ENCODE data around the gene SLC9A9.
A peak's percentile ranks its signal among the peaks of the same experiment; 100 is the strongest.

Gene SLC9A9

DNA sequence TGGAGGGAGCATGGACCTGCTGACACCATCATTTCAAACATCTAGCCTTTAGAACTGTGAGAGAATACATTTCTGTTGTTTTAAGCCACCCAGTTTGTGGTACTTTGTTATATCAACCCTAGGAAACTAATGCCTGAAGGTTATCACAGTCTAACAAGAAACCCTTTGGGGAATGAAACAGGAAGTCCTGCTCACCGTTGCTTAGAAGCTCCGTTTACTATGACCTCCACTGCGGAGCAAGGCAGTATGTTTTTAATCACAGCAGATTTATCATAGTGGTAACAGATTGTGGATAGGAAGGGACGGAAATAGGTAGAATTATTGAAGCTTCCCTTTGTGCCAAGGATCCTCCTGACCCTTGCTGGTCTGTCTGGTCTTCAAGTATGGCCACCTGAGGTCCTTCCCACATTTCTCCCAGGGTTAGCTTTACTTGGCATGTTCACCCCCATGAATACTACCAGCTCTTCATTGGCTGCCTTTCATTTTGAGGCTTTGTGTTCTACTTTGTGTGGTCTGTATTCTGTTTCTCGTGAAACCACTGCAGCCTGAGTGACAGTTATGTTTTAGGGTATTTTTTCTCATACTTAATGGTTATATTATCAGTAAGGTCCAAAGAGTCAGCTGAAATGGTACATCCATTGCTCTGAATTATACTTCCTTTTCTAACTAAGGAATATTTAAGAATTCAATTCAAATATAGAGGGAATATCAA is 527.1 kb downstream of the SLC9A9 start:
- no peak for DNase-seq (ENCODE audit: low read depth)

DNA sequence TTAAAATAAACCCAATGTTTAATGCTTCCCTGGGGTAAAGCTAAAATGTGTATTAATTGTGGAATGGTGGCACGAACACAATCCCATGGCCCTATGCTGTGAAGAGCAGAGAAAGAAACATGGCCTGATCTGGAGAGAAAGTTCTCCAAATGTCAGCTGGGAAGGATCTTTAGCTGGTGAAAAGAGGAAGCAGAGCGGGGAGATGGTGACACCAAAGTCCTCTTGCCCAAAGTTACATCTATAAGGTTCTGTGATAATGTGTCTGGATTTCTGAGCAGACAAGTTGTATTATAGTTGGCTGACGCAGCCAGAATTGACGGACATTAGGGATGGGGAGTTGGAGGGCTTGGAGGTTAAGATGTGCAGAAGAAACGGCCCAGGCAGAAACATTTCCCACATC is 532.5 kb downstream of the SLC9A9 start:
- no peak for DNase-seq (ENCODE audit: low read depth)

DNA sequence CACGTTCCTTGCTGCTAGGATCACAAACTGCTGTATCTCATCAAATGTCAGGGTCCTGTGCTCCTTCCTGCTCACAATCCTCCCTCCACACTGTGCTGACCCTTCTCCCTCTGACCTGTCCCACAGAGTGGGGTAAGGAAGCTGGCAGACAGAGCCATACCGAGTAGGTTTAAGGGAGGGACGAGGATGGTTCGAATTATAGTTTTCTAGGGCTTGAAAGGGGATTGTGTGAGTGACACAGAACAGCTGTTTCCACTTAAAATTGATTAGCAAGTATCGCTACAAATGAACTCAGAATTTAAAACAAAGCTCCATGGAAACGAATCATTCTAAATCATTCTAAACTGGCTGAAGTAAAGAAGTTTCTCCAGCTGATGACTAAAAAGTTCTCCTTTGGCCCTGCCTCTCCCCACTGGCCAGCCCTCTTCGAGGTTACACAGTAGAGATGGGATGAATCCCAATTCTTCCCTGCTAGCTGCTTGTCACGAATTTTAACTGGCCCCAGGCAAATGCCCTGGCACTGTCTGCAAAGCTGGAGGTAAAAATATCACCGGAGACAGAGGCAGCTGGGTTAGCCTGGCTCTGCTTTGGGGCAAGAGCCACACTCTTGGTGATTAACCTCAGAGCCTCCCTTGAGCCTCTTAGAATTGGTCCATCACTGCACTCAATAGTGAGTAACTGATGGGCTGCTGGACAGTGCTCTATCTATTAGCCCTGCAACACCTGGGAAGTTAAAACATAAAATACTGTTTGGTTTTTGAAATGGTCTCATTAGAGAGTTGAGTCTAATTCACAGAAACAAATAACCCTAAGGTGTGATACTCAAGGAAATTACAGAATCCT is 533.8 kb downstream of the SLC9A9 start:
- DNase-seq (ENCODE audit: low read depth) = peak; percentile 28

DNA sequence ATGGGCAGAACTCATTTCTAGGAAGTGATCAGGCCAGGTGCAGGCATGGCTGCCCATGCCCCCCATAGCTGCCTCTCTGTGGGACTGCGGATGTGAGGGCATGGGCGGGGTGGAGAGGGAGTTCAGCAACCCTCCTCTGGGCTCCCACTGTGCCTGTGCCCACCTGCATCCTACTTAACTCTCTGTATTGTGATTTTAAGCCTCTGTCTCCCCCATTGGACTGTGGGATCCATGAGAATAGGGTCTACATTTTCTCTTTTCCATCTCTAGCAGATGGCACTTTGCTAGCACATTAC is 534.4 kb downstream of the SLC9A9 start:
- no peak for DNase-seq (ENCODE audit: low read depth)

DNA sequence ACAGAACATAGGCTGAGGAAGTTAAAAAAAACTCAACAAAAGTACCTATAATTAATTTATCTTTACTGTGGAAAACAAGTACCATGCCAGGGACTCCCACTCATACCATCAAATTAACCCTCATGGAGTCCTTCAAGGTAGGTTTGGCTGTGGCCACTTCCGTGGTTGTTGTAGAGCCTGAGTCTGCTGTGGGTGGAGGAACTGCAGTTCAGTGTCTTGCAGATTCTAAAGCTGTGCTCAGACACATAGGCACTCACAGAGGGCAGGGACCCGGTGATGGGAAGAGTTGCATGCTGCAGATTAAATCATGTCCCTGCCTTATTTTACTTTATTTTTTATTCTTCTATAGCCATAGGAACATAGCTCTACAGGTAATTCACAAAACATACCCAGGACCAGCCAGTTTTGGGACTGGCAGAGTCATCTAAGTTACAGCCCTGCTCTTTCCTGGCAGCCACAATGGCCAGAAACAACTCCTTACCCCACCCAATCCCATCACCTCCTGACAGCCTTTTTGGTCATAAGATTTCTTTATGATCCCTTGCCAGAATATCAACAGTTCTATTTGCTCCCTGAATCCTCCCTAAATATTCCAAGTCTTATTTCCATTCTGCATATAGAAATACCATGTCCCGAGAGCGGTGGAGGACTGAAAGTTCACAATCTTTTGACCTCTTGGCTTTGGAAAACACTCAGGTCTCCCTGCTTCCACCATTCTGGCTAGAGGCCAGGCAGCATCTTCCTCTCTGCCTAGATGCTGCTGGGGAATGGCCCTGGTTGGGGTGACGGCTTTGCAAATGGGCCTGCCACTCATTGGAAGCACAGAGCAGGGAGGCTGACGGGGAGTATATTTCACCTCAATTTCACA is 535.0 kb downstream of the SLC9A9 start:
- DNase-seq (ENCODE audit: low read depth) = no peak

DNA sequence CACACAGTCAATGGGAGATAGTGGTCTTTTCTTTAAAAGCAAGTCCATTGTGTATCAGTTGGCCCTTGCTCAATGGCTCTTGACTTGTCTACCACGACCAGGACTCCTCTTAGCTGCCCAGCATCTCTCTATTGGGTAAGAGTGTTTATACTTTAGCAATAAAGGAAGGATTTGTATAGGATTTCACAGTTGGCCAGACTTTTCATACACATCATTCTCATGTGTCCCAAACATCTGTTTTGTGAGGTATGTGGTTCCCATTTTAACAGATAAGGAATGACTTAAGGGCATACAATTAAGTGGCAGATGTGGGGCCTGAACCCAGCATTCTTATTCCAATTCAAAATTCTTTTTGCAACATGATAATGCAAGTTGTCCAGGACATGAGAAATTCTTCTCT is 537.2 kb downstream of the SLC9A9 start:
- DNase-seq (ENCODE audit: low read depth) = no peak

DNA sequence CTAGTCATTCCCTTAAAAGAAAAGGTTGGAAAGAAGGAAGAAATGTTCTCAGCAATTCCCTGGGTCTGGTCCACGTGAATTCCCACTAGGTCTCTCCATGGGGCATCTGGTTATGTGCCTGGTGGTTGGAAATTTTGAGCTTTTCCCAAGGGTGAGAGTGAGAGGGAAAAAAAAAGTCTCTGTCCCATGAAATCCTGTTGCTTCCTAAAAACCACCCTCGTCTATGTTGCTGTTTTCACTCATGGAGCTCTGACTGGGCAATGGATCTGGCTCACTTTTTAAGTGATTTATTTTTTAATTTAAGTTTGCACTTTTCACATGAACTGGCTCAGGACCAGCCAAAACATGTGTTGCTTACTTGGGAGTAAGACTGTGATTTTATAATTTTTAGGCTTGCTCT is 538.6 kb downstream of the SLC9A9 start:
- DNase-seq (ENCODE audit: low read depth) = no peak

DNA sequence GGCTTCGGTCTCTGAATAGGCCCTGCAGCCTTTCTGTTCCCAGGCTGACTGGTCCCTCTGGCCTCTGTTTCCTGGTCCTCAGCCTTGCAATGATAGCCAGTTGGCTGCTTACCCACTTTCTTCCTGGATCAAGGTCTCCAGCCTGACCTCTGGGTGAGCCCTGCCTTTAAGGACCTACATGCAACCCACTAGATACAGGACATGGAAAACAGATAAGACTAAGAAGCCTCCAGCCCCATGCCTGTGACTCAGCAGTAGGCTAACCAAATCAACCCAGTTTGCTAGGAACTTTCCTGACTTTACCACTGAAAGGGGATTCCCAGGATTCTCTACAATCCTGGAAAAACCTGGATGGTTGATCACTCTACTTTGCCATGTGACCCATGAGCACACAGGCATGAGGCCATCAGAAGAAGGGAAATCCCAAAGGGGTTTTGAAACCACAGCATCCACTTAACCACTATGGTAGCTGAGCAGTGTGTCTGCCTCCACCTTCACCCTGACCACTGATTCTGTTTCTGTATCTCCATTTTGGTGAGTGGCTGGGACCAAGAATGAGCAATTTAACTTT is 540.6 kb downstream of the SLC9A9 start:
- DNase-seq (ENCODE audit: low read depth) = no peak

DNA sequence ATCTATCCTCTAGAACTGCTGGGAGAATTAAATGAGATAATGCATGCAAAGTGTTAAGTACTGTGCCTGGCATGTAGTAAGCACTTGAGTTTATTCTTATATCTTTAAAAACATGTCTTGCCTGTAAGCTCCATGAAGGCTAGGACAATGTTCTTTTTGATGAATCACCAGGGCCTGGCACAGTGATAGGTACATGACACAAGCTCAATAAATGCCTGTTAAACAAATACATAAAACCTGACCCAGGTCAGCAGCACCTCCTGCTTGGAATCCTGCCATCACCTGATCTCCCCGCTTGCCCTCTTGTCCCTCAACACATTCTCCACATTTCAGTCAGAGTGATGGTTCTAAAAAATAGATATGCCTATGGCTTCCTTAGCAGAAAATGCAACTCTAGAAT is 541.9 kb downstream of the SLC9A9 start:
- DNase-seq (ENCODE audit: low read depth) = no peak

DNA sequence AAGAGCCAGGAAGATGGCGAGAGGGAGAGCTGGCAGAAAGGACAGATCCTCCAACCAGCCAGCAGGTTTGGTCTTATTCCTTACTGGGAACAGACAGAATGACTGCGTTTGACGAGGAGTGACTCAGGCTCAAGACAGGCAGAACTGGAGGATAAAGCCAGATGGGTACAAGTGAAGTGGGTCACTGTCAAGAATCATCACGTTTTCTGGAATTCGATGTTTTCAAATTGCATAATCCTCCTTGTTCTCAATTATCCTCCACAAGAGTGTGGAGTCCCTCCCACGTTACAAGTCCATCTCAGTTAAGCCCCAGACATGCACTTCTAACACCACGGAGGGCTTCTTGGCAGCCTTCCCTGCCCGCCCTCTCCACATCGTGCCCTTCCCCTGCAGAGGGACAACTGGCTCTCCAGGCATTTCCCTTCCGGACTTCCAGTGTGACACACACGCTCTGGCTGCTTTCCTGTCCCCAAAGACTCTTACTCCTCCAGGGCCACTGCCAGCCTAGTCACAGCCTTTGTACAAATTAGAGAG is 545.6 kb downstream of the SLC9A9 start:
- DNase-seq (ENCODE audit: low read depth) = peak; percentile 91

DNA sequence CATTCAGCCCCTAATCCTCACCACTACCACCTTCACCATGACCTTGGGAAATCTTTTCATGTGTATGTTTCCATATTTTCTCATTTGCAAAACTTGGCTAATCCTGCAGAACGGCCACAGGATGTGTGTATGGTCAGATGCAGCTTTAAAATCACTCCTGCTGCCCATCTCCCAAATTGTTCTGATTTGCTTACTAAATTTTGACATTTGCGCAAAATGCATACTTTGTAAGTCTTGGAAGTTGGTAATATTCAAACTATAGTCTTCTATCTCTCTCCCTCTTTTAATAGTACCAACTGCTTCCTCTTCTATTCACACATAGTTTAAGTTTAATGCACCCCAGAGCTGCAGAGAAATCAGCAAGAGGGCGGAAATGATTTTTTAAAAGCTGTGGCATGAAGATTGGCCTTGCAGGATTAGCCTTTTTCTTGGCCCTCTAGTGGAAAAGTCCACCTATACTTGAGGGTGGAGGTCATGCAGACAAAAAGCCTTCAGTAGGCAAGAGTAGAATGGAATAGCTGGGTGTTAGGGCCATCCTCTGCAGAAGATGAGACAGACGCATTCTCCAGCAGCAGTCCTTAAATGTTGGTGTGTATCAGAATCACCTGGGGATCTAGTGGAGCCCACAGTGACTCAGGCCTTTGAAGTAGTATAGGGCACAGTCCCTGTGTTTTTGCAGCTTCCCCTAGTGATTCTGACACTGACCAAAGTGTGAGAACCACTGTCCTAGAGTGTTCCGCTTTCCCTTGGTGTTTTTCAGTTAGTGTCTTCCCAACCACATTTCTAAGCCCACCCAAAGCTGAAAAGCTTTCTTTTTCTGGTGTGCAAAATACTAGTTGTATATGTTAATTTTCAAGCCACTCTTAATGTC is 547.0 kb downstream of the SLC9A9 start:
- DNase-seq (ENCODE audit: low read depth) = no peak

DNA sequence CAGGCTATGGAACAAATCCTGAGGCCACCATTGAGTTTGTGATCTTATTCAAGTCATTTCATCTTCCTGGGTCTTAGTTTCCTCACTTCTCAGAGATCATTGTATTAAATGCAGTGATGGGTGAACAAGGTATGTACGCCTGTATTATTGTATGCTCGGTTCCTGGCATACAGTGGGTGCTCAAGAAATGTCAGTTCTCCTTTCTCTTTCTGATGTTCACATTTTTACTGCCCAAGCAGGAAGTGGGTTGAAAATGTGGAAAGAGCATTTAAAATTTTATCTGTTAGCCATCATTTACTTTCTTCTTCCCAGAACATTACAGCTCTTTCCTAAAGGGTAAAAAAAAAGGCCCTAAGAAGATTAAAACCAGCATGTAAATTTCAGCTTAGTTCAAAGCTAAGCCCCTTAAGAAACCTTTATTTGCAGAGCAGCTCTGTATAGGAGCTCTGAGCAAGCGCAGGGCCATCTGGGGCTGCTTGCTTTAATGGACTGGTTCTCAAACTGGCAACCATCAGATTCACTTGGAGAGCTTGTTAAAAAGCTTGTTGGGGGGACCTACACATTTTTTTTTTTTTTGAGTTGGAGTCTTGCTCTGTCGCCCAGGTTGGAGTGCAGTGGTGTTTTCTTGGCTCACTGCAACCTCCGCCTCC is 549.3 kb downstream of the SLC9A9 start:
- no peak for DNase-seq (ENCODE audit: low read depth)

DNA sequence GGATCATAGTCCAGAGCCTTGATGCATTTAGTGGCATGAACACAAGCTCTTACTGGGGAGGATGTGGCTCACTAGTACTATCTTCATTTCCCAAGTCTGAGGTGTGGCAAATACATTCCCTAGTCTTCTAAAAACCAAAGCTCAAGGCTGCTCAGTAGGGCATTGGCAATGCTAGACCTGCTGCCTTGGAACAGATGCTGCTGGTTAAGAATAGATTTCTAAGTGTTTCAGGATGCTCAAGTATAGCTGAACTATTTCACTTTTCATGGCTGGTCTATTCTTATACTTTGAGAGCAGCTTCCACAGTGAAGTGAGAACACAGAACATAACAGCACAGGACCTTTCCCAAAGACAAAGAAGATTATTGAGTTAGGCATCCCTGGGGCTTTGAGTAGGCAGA is 549.9 kb downstream of the SLC9A9 start:
- no peak for DNase-seq (ENCODE audit: low read depth)

DNA sequence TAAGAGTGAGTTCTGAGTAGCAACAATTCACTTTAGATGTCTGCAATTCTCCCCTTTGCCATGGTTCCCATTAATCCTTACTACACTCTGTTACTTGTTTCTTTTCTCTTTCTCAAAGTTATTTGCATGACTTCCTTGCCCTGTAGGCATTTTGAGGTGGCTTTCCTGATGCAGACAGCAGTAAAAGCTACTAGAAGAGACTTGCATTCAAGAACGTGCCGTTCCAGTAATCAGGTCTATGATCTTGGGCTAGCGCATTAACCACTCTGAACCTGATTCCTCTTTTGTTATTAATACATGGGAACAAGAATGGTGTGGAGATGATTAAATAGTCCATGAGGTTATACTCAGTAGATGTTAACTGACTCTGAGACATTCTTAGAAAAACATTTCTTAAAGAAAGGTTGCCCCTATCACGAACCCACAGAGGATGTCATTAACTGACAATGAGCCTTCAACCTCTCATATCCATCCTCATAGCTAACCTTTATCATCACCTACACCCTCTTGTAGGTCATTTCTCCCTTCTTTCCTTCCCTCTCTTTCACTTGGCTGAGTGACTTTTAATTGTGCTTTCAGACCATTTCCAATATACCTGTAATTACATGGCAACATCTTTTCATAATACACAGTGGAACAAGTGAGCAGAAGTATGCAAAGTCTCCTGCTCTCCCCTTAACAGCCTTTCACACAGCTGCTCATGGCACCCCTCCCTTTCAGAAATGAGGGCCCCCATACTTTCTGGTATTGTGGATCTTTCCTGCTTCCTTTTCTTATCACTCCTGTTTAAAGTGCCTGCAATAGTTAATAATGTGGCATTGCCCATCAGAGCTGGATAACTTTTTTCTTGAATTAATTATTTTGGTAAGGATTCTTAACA is 552.8 kb downstream of the SLC9A9 start:
- no peak for DNase-seq (ENCODE audit: low read depth)

DNA sequence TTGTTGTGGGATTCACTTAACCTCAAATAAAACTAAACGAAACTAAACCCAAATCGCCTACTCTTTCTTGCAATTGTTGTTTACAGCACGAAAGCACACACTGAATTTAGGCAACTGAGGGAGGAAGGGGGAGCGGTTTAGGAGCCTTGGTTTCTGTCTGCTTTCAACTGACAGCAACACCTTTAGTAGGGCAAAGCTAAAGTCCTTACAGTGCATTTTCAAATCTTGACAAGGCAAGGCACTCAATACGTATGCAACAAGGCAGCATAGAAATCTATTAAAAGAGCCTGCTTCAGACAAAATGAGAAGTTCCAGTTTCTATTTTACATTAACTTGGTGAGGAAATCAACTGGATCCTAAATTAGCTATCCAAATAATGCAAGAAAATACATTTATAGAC is 554.1 kb downstream of the SLC9A9 start:
- no peak for DNase-seq (ENCODE audit: low read depth)

DNA sequence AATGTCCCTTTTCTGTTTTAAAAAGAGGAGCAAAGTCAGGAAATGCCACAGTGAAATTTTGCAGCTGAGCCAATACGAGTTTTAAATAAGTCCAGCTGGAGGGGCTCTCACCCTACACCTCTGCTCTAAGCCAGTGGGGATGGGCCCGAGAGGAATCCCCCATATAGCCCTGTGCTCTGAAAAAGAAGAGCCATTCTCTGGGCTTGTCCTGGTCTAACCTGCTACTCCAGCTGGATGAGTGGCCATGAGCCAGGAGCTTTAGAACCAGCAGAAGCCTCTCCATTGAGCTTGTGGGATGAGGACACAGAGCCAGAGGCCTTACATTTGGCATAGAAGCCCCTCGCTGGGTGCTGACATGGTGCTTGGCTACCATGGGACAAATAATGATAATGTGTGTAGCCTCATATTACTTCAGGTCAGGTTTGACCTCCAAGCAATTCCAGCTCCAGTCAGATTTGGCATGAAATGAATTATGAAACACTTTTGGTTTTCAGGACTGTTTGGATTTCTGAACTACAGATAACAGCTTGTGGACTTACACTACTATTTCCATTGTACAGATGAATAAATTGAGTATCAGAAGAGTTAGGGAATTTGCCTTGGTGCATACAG is 556.3 kb downstream of the SLC9A9 start:
- no peak for DNase-seq (ENCODE audit: low read depth)

DNA sequence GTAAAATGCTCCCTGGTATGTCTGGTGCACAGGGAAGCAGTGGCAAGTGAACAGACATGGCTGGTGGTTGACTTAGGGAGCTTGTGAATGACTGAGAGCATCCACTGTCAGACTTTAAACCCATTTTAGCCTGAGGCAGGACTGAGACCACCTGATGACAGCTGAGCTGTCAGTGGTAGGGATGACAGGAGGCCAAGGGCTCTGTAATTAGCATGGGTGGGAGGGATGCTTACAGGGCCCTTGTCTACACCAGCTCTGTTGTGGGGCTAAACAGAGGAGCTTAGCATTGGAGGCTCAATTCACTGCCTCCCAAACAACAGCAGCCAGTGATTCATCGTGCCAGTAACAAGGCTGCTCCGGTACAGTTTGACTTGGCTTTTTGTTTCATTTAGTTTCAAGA is 559.3 kb downstream of the SLC9A9 start:
- no peak for DNase-seq (ENCODE audit: low read depth)

DNA sequence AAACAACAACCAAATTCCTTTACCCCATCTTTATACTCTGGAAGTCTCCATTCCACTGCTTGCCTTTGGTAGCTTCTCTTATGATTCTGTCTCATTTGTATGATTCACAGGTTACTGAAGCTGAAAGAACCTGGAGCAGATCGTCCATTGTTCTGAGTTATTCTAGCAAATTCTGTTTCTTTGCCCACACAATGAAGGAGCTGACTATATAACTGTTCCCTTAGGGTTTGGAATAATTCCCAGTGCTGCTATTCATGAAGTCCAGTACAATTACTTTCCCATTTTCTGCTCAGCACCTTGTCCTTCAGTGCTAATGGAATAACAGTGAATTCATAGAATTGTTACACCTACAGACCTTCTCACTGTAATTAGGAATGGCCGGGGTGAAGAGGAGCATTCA is 560.9 kb downstream of the SLC9A9 start:
- no peak for DNase-seq (ENCODE audit: low read depth)

DNA sequence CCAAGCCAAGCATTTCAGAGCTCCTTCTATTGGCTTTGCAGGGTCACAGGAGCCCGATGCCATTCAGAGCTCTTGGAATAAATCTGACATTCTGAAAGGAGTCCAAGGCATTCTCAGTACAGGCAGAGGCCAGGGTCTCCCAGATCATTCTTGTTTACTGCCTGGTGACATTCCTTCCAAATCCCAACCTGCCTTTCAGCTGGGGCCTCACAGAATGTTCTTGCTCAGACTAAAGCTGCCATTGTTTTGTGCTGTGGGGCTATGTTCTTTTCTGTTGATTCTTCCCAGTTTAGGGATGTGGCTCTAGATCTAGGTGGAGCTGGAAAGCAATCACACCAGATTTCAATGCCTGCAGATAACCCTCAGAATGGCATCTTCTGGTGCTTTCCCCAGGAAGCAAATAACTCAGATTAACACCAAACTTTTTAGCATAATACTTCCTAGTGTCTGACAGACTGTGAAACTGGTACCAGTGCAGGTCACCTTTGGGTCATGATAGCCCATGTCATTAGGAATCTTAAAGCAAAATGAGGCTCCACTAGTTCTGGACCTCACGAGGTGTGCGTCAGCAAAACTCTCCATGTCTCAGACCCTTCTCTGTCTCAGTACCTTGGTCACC is 561.8 kb downstream of the SLC9A9 start:
- no peak for DNase-seq (ENCODE audit: low read depth)

Measured in GM04503 (cell line).